Measurements from ENCODE around the gene PAK1.

The PAK1 gene

DNA sequence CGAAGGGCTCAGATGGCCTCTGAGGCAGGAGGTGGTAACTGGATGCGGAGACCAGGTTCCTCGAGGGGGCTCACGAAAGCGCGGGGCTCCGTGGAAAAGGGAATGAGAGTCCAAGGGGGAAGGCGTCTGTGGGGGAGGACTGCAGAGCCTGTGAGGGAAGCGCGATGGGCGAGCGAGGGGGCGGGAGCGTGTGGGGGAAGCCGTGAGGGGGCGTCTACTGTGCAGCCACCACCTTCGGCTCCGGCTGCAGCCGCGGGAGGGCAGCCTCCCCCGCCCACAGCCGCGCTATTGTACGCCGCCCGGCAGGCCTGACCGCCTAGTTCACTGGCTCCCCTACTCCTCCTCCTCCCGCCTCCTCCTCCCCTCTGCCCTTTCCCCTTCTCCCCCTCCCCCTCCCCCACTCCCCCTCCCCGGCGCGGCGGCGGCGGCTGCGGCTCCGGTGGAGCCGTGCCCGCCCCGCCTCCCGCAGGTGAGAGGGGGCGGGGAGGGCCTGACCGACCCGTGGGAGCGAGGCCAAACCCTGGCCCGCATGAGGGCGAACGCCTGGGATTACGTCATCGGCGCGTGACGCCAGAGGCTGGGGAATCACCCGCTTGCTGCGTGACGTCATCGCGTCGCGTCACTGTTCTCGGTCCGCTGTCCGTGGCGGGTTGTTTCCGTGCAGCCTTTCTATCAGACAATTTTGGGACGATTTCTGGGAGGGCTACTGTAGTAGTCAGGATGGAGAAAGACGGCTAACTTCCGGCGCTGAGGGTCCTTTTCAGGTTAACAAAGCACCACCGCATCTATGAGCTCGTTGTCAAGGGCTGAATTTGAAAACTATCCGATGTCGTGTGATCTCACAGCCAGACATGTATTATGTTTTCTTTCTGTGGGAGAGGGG lies at the start of gene PAK1:
Gene PAK1, minus strand, starts transcription at position 294 of the 883 bp plus-strand sequence. CDS start 81,574 bp downstream, outside the sequence.
- H3K36me3 ChIP-seq, result no peaks in the 10 kb centered on the region
- H4K20me1 ChIP-seq, result no peaks in the 10 kb centered on the region; a peak in 1 of 22 replicates
- H3K4me3 ChIP-seq, result peak within 1 kb of the TSS; percentile 66 to 89 (median 78)
- H3K9ac ChIP-seq, result peak within 1 kb of the TSS; percentile 85 to 93 (median 88)
- no peaks in the 10 kb centered on the region for H3K27me3 ChIP-seq
- TF ChIP-seq Cebpa-rat (IDR thresholded peaks at IDR 0.05), result peak in 4 of 11 experiments; percentile 34 to 64 (median 43); a peak in 4 of 22 replicates
- peaks cover 29 to 43% (median 31%) of the 10 kb centered on the region in 10 experiments for H3K4me1 ChIP-seq
- peak within 1 kb of the TSS; percentile 61 to 89 (median 84); a peak in 21 of 22 replicates for H3K27ac ChIP-seq
- H3K4me2 ChIP-seq, result peak within 1 kb of the TSS; percentile 79 to 93 (median 87)
- H3K9me3 ChIP-seq (replicated peaks in 1 of 11), result no peaks in the 10 kb centered on the region

DNA sequence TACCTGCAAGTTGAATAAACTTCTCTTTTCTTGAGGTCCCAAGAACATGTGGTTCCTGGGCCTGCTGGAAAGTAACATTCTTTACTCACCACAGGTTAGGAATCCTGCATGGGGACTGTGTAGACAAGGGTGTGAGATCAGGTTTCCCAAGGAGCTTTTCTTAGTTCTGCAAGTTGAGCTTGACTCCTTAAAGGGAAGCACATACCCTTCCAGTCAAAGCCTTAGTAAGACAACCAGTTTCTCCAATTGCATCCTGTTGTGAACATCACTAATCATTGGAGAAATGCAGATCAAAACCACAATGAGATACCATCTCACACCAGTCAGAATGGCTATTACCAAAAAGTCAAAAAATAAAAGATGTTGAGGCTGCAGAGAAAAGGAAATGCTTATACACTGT lies 48.3 kb upstream of the PAK1 start:
- H3K4me1 ChIP-seq, result peaks cover 9 to 13% (median 10%) of the 10 kb centered on the region in 10 experiments
- H3K9ac ChIP-seq, result no peak overlapping the region
- TF ChIP-seq Cebpa-rat (IDR thresholded peaks at IDR 0.05), result no peak
- no peak overlapping the region for H3K4me2 ChIP-seq
- no peaks in the 10 kb centered on the region for H4K20me1 ChIP-seq
- H3K4me3 ChIP-seq, result no peak overlapping the region
- no peaks in the 10 kb centered on the region for H3K27me3 ChIP-seq
- H3K27ac ChIP-seq, result no peak overlapping the region
- 0 out of 22 replicates have a peak, but pooled peaks cover 0 to 7% (median 0%) of the 10 kb centered on the region in 11 experiments for H3K9me3 ChIP-seq (replicated peaks in 1 of 11)
- no peaks in the 10 kb centered on the region for H3K36me3 ChIP-seq

DNA sequence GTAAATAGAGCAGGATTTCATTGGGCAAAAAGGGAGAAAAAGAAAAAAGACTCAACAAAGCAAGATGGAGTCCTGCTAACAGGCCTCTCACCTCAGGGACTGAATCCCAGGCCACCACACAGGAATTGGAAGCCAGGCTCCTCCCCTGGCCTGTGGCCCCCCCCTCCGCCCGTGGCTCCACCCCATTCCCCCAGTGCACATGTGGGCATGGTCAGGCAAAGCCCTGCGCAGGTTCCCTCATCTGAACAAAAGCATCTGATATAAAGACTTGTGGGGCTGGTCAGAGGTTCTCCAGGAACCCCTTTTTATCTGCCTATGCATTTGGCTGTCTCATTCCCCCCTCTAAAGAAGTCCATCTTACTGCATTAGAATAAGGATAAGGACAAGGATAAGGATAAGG lies 46.0 kb upstream of the PAK1 start:
- no peak overlapping the region for H3K4me2 ChIP-seq
- no peaks in the 10 kb centered on the region for H3K27me3 ChIP-seq
- no peak for TF ChIP-seq Cebpa-rat (IDR thresholded peaks at IDR 0.05)
- no peaks in the 10 kb centered on the region for H3K36me3 ChIP-seq
- H3K27ac ChIP-seq, result no peak overlapping the region
- H3K4me1 ChIP-seq, result peaks cover 0 to 13% (median 0%) of the 10 kb centered on the region in 10 experiments; a peak in 6 of 20 replicates
- H3K9ac ChIP-seq, result no peak overlapping the region
- no peaks in the 10 kb centered on the region for H4K20me1 ChIP-seq
- no peak overlapping the region for H3K4me3 ChIP-seq
- 0 out of 22 replicates have a peak, but pooled peaks cover 0 to 7% (median 0%) of the 10 kb centered on the region in 11 experiments for H3K9me3 ChIP-seq (replicated peaks in 1 of 11)

DNA sequence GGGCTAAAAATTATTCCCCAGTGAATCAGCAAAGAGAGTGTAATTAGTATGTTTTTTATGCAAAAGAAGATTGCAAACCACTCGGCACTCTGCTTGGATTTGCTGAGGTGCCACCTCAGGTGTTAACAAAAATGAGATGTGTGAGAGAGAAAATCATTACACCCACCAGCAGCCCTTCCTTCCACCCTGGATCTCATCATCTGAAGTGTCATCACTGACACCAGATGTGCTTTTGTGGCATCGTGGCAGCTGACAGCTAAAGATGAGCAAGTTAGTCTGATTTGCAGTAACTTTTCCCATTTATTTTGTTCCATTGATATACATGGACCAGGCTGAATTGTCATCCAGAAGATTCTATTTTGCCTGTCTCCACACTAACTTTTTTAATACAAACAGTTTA lies 44.6 kb upstream of the PAK1 start:
- Histone ChIP-seq H3K36me3 (no peaks in the 10 kb centered on the region), H4K20me1 (no peaks in the 10 kb centered on the region), H3K4me1 (peaks cover 0 to 13% (median 0%) of the 10 kb centered on the region in 10 experiments; a peak in 6 of 20 replicates), H3K4me2 (no peak overlapping the region), H3K9me3 (replicated peaks in 1 of 11) (0 out of 22 replicates have a peak, but pooled peaks cover 0 to 7% (median 0%) of the 10 kb centered on the region in 11 experiments), H3K9ac (no peak overlapping the region), H3K27me3 (no peaks in the 10 kb centered on the region), H3K27ac (no peak overlapping the region), H3K4me3 (no peak overlapping the region)
- no peak for TF ChIP-seq Cebpa-rat (IDR thresholded peaks at IDR 0.05)

DNA sequence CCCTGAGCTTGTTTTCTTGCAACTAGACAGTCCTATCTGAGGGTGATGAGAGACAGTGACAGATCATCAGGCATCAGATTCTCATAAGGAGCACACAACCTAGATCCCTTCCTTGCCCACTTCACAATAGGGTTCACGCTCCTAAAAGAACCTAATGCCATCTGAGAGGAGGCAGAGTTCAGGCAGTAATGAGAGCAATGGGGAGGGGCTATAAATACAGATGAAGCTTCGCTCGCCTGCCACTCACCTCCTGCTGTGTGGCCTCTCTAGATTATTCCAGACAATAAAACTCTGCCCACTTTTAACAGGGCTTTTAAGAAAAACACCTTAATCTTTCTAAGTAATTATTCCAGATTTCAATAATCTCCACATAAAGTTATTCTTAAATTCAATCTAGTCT lies 43.9 kb upstream of the PAK1 start:
- Histone ChIP-seq H3K9ac (no peak overlapping the region), H3K4me3 (no peak overlapping the region), H3K4me1 (peaks cover 0 to 15% (median under 1%) of the 10 kb centered on the region in 10 experiments; a peak in 9 of 20 replicates), H3K27me3 (no peaks in the 10 kb centered on the region), H3K36me3 (no peaks in the 10 kb centered on the region), H3K9me3 (replicated peaks in 1 of 11) (0 out of 22 replicates have a peak, but pooled peaks cover 0 to 7% (median 0%) of the 10 kb centered on the region in 11 experiments), H3K4me2 (no peak overlapping the region), H4K20me1 (no peaks in the 10 kb centered on the region), H3K27ac (no peak overlapping the region)
- TF ChIP-seq Cebpa-rat (IDR thresholded peaks at IDR 0.05), result no peak

DNA sequence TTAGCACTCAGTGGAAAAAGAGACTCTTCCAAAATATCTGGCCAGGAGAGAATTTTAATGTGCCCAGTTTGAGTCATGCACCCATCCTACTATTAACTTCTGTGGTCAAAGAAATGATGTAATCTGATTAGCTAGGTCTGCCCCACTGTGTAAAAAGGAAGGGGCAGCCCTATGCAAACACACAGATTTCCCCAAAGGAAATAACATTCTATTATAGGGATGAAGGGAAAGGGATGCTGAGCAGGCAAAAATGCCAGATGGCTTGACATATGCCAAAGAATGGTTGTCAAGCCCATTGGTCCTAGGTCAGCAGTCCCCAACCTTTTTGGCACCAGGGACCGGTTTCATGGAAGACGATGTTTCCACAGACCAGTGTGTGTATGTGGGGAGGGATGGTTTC lies 43.3 kb upstream of the PAK1 start:
- Histone ChIP-seq H3K9me3 (replicated peaks in 1 of 11) (0 out of 22 replicates have a peak, but pooled peaks cover 0 to 7% (median 0%) of the 10 kb centered on the region in 11 experiments), H3K27ac (no peak overlapping the region)
- no peak for TF ChIP-seq Cebpa-rat (IDR thresholded peaks at IDR 0.05)

DNA sequence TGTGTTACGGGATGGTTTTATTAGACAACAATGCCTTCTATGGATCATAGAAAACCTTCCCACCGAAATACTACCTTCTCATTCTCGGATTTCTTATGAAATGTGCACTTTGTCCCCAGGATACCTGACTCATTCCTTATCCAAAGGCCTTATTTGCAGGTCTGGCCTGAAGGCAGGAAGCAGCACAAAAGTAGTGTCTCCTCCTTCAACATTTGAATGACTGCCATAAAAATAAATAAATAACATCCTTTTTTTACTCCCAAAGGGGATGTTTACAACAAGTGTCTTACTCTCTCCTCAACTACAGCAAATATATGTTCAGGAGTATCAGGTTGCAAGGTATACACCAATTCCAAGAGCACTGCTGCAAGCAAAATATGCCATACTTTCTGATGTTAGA lies 41.6 kb upstream of the PAK1 start:
- H3K4me3 ChIP-seq, result no peak overlapping the region
- no peak for TF ChIP-seq Cebpa-rat (IDR thresholded peaks at IDR 0.05)
- H3K4me2 ChIP-seq, result no peak overlapping the region
- peaks cover 0 to 36% (median 11%) of the 10 kb centered on the region in 10 experiments; a peak in 11 of 20 replicates for H3K4me1 ChIP-seq
- no peaks in the 10 kb centered on the region for H4K20me1 ChIP-seq
- H3K27me3 ChIP-seq, result no peaks in the 10 kb centered on the region
- 0 out of 22 replicates have a peak, but pooled peaks cover 0 to 3% (median 0%) of the 10 kb centered on the region in 11 experiments for H3K9me3 ChIP-seq (replicated peaks in 1 of 11)
- H3K27ac ChIP-seq, result no peak overlapping the region
- H3K36me3 ChIP-seq, result no peaks in the 10 kb centered on the region
- no peak overlapping the region for H3K9ac ChIP-seq

More for the DNA sequence above, 43.3 kb upstream of the PAK1 start:
- Histone ChIP-seq H3K36me3 (no peaks in the 10 kb centered on the region), H3K27me3 (no peaks in the 10 kb centered on the region), H3K4me1 (peaks cover 0 to 20% (median 4%) of the 10 kb centered on the region in 10 experiments; a peak in 11 of 20 replicates), H3K9ac (no peak overlapping the region), H4K20me1 (no peaks in the 10 kb centered on the region), H3K4me3 (no peak overlapping the region), H3K4me2 (peak overlapping the region in 2 of 11 experiments; percentile 48 to 50; a peak in 5 of 22 replicates)

DNA sequence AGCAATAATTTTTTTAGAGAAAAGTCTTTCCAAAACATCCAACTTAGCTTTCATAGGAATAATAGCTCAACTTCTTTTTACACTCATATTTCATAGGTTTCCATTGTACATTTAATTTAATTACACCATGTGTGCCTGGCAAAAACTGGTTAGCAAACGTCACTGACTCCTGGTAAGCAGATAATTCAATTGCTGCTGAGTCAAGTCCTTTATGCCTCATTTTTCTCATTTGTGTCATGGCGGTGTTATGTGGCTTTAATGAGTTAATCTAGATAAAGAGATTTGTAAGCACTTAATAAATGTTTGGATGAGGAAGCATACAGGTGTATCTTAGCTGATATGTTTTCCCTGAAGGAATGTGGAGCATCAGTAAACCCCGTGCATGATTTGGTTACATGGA lies 41.2 kb upstream of the PAK1 start:
- H3K9ac ChIP-seq, result no peak overlapping the region
- H3K9me3 ChIP-seq (replicated peaks in 1 of 11), result no peaks in the 10 kb centered on the region
- peaks cover 0 to 36% (median 11%) of the 10 kb centered on the region in 10 experiments; a peak in 11 of 20 replicates for H3K4me1 ChIP-seq
- H4K20me1 ChIP-seq, result no peaks in the 10 kb centered on the region
- no peak overlapping the region for H3K4me2 ChIP-seq
- H3K36me3 ChIP-seq, result no peaks in the 10 kb centered on the region
- no peak overlapping the region for H3K4me3 ChIP-seq
- no peaks in the 10 kb centered on the region for H3K27me3 ChIP-seq
- no peak for TF ChIP-seq Cebpa-rat (IDR thresholded peaks at IDR 0.05)
- H3K27ac ChIP-seq, result no peak overlapping the region

DNA sequence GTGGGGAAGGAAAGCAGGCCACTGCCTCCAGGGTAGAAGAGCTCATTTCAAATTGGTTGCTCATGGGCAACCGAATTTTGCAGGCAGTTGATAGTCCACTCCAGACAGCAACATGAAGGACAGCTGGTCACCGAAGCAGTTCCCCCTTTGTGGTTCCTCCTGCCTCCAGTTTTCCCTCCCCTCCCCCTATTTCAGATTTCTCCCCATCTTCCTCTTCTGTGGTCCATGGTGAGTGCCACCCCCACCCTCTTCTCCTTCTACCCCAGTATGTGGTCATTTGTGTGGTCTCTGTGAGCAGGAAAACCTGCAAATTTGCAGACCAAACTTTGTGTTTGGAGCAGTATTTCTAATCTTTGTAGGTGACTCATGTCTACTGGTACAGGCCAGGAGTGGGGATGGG lies 38.2 kb upstream of the PAK1 start:
- Histone ChIP-seq H3K36me3 (no peaks in the 10 kb centered on the region), H3K9ac (no peak overlapping the region), H3K27me3 (no peaks in the 10 kb centered on the region), H3K4me2 (peak overlapping the region in 6 of 11 experiments; percentile 40 to 88 (median 67); a peak in 12 of 22 replicates), H3K9me3 (replicated peaks in 1 of 11) (no peaks in the 10 kb centered on the region), H4K20me1 (no peaks in the 10 kb centered on the region), H3K4me3 (no peak overlapping the region), H3K4me1 (peaks cover 0 to 30% (median 11%) of the 10 kb centered on the region in 10 experiments; a peak in 11 of 20 replicates), H3K27ac (no peak overlapping the region)
- no peak for TF ChIP-seq Cebpa-rat (IDR thresholded peaks at IDR 0.05)
